H4 (cell line): Measurements from ENCODE around the gene DFFB. TPM values are rescaled to one million over a fixed set of nuclear protein-coding genes. Genes with fewer than 3 reads are reported as not detected.
"Not testable (repeated sequence)": the region's sequence is repeated elsewhere in the genome, so short reads cannot be mapped to it uniquely, and the experiment has no call there.

Experiments used
- DNase-seq: peaks from one replicate; pipeline ENCODE4 v3.0.0-alpha.2; 2015; ENCODE audit warnings: low spot score
- total RNA-seq: library from RNA; depleted of rRNA; stranded (reverse); fragments of >200 nt; shearing (Covaris generic); gene quantifications from 2 replicates; pipeline ENCODE4 v1.2.3, GENCODE V29; 2014

Gene DFFB
- total RNA-seq, 1 experiment from 2014 or later = 5.8 TPM

DNA sequence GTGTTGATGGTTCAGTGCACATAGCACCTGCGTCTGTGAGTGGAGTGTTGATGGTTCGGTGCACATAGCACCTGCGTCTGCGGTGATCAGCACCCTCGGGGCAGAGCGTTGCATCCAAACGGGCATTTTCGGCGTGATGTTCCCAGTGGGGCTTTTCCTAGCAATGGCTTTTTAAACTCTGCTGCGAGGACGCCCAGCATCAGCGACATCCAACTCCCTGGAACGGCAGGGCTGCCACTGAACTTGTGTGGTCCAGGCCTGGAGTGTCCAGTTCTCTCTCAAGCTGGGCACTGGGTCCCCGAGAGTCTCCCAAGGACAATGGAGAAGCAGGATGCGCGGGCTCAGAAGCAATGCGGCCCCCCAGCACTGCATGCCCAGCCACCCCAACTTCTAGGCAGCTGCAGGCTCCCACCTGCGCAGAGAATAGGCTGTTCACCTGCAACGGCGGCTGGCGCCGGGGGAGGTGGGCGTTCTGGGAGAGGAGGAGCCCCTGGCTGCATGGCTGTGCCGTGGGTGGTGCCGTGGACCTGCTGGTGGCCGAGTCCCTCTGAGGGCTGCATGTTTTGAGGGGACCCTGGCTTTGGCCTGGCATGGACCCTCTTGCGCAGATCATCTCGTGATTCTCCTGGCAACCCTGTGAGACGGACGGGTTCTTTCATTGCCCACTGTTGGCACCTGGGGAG is 52.9 kb downstream of the DFFB start:
- no peak for DNase-seq

- DNase-seq = peak; percentile 79
Measured at GRCh38 chr1:3910857-3911845, 53.9 kb downstream of the DFFB start.

DNA sequence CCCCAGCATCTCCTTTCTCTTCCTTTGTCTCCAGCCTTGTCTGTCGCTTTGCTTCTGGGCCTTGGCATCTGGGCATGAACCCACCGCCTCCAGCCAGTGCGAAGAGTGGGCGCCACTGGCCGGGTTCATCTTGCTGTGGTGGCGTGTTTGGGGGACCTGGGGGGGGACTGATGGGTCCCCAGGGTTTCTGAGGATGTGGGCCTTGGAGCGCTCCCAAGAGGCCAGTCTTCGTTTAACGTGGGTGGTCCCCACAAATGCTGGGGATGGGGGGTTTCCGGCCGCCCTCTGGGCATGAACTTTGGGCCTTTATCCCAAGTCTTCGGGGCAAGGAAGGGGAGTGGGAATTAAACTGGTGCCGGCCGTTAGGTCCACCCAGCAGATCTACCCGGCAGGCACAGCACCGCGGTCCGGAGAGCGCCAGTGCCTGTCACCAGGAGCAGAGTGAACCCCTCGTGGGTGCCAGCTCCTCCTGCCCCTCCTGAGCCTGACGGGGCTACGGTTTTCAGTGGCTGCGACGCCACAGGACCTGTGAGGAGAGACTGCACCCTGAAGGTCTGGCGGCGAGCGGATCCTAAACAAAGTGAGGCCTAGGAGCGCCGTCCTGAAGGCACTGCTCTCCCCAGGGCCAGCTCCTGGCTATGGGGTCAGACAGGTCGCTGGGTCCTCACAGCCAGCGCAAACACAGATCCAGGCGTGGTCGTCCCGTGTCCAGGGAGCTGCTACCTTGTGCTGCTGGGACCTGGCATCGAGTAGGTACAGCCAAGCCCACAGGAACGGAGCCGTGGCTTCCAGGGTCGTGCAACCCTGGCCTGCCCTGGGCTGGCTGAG is 54.9 kb downstream of the DFFB start:
- DNase-seq = no peak

- DNase-seq = no peak
Measured at GRCh38 chr1:3912809-3913685, 55.8 kb downstream of the DFFB start.

DNA sequence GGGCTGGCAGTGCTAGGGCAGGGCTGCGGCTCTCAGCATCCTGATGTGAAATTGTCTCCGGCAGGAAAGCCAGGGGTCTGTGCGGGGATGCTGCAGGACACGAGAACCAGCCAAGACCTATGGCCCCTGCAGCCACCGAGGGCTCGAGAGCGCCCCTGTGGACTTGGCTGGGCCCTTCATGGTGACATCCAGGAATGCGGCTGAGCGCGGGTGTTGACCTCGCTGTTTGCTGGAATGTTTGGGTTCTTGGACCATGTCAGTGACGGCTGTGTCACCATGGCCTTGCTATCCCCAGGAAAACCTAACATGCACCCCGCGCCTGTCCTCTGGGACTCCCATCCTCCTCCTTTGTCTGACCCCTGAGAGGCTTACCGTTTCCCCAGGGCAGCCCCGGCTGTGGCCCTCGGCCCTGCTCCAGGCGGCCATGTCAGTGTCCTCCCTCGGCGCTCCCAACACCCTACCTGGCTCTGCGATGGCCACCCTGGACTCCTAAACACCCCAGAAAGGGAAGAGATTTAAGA is 57.1 kb downstream of the DFFB start:
- DNase-seq = no peak

DNA sequence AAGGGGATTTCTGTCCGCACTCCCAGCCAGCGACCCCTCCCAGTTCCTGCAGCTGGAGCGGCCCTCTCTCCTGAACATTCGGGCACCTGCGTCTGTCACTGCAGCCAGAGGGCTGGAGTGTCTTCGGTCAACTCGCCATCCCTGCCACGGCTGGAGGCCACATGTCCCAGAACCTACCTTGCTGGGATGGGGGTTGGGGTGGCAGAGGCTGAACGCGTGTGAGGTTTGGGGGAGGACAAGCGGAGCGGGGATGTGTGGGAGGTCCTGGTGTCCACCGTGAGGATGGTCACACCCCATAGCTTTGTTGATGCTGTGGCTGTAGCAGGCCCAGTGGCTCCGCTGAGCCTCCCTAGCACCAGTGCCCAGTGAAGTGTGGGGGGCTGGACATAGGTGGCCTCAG is 57.6 kb downstream of the DFFB start:
- DNase-seq = no peak

GRCh38 chr1:3915551-3916121 is 58.4 kb downstream of the DFFB start:
- no peak for DNase-seq

GRCh38 chr1:3917761-3918160 is 60.5 kb downstream of the DFFB start:
- no peak for DNase-seq

DNA sequence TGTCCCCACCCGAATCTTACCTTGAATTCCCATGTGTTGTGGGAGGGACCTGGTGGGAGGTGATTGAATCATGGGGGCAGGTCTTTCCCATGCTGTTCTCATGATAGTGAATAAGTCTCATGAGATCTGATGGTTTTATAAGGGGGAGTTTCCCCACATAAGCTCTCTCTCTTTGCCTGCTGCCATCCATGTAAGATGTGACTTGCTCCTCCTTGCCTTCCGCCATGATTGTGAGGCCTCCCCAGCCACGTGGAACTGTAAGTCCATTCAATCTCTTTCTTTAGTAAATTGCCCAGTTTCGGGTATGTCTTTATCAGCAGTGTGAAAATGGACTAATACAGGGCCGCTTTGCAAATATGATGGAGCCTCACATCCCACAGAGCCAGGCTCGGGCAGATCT is 61.1 kb downstream of the DFFB start:
- DNase-seq = not testable (repeated sequence)

DNA sequence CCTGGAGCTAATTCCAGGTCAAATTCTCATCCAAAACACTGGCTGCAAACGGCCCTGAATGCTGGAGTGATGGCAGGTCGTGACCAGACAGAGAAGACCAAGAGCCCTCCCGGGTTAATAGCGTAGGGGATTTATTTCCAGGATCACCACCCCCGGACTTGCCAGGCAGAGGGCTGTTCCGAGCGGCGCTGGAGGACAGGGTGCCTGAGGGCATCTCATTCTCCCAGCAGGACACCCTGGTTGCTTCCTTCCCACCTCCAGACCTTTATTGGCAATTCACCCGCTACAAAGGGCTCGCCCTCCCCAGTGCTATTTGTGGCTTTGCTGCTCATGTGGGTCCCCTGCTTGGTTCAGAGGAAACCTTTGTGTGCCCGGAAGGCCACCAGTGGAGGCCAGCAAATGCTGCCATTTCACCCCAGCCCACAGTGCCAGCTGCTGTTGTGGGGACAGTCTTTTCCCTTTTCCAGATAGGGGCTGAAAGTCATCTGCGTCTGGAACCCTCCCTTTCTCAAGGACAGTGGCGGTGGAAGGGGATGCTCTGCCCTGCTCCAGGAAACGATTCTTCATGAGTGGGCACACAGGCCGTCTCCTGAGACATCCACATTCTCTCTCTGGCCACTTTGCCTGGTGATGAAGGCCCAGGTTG is 61.8 kb downstream of the DFFB start:
- no peak for DNase-seq

DNA sequence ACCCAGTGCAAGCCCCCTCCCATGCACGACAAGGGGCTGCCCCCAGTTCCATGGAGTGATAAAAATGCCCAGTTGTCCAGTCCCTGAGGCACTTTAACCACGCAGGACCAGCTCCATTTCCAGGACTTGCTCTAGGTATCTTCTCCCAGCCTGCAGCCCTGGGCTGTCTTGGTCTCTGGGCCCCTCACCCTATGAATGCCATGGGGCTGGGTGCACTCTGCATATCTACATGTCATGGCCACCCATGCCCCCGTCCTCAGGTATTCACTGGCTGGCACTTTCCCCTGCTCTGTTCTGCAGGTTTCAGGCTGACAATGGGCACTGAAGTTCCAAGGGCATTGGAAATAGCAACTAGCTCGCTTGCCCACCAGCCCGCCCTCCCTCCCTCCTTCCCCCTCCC is 62.4 kb downstream of the DFFB start:
- no peak for DNase-seq

DNA sequence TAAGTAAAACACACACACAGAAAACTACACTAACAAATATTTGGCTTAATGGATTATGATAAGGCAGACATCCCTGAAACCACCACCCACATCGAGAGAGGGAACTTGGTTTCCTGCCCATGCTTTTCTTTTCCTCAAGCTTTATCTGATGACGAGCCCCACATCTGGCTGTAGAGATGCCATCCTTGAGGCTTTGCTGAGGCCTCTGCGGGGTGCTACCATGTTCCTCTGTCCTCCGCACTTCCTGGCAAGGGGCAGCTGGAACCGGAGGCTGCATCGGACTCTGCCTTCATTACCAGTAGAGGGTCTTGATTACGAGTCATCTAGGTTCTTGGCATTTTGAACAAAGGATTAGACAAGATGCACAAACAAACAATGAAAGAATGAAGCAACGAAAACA is 64.5 kb downstream of the DFFB start:
- DNase-seq = no peak

DNA sequence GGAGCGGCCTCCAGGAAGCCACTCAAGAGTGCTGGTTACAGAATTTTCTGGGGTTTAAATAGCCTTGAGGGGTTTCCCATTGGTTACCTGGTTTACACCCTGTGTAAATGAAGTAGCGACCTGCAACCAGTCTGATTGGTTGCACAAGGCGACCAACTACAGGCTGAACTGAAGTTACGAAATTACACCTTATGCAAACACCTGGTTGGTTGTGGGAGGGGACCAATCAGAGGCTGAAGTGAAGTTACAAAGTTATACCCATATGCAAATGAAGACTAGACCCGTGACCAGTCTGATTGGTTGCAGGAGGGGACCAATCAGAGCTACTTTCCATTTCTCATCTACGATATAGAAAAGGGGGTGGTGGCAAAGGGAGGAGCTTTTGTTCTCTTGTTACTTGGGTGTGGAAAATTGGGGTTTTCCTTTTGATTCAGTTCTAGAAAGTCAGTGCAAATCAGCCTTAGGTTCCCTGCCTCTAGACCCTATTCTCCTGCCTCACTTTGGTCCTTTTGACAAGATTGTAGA is 65.0 kb downstream of the DFFB start:
- DNase-seq = peak; percentile 70

GRCh38 chr1:3922851-3923250 is 65.6 kb downstream of the DFFB start:
- no peak for DNase-seq

DNA sequence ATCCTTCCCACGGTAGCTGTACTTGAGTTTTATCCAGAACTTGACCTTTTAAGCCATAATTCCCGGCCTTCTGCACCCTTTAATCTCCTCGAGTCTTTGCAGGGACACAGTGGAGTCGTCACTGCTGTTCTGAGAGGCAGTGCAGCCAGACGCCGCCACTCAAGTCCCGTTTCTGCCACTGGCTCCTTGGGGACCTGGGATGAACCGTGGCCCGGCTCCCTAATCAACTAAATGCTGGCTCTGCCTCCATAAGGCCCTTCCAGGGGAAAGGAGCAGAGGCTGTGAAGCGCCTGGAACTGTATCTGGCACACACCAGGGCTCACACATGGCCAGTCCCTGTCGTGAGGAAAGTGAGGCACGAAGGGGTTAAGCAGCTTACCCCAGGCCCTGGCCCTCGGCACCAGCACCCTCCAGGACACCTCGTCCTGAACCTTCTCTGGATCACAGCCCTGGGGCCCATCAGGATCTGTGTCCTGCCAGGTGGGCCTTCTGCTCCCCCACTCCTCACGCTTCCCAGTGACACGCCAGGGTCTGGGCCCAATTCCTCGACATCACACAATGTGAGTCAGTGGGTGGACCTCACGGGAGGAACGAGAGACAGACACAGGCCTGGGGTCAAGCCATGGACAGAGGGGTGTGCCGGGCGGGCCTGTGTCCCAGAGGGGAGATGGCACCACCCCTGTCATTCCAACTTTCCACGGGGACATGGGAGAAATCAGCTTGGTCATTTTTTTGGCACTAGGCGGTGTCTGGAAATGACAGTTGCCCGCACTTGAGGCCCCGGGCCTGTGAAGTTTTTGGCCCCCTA is 66.3 kb downstream of the DFFB start:
- no peak for DNase-seq

GRCh38 chr1:3924186-3924824 is 67.0 kb downstream of the DFFB start:
- no peak for DNase-seq

DNA sequence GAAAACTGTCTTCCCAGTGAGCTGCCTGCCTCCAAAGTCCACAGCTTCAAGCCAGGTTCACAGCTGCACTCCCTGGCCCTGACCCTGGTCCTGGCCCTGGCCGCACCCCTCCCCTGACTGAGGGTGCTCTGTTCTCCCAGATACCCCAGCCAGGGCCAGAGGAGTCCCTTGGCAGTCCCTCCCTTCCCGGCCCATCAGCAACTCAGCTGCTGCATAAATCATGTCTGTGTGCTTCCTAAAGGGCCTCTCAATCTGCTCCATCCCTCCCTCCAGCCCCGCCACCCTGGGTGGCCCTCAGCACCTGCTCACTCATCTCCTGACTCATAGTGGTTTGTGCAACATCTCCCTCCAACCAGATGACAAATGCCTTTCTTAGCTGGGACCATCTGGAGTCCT is 67.5 kb downstream of the DFFB start:
- peak; percentile 43 for DNase-seq

DNA sequence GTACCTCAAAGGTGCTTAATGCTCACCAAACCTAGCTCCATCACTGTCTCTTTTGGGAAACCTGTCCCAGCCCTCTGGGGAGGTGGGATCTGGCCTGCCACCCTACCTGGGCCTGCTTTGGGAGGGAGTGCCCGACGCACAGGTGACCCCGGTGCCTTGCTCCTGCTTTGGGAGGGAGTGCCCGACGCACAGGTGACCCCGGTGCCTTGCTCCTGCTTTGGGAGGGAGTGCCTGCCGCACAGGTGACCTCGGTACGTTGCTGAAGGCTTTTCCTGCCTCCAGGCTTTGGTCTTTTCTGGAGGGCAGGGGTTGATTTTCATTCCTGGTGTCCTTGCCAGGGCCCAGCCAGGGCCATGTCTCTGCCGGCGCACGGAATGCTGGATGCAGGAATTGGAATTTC is 68.0 kb downstream of the DFFB start:
- no peak for DNase-seq
